ENCODE measurements around the gene MITF. TPM values are rescaled to one million over a fixed set of nuclear protein-coding genes. Genes with fewer than 3 reads are reported as not detected.

MITF gene
- total and polyA plus RNA-seq, 8 donors = 6.2 to 29.6 (median 7.5) TPM

DNA sequence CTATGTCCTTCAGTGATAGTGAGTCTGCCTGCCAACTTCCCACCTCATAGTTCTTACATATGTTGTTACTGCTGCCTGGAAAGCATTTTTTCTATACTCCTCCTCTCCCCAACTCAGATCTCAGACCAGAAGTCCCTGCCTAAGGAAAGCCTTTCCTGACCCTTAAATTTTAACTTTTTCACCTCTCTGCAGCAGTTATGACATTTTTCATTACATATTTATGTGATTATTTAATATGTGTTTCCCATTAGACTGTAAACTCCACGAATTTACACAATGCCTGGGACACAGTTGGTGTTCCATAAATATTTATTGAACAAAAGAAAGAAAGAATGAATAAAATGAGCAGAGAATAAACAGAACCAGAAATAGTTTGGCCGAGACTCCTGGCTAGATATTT is 125.5 kb downstream of the MITF start:
- Histone ChIP-seq H3K4me1 (no peaks in the 10 kb centered on the region), H3K27me3 (no peaks in the 10 kb centered on the region), H3K4me3 (no peak overlapping the region), H3K36me3 (no peaks in the 10 kb centered on the region), H3K27ac (no peak overlapping the region), H3K9me3 (no peaks in the 10 kb centered on the region)
- ATAC-seq (no peak), DNase-seq (peak in 1 of 4 donors; percentile 25)
- intact Hi-C loops (cut with DNase I) = no loop called here
- TF ChIP-seq, protein P1, sequence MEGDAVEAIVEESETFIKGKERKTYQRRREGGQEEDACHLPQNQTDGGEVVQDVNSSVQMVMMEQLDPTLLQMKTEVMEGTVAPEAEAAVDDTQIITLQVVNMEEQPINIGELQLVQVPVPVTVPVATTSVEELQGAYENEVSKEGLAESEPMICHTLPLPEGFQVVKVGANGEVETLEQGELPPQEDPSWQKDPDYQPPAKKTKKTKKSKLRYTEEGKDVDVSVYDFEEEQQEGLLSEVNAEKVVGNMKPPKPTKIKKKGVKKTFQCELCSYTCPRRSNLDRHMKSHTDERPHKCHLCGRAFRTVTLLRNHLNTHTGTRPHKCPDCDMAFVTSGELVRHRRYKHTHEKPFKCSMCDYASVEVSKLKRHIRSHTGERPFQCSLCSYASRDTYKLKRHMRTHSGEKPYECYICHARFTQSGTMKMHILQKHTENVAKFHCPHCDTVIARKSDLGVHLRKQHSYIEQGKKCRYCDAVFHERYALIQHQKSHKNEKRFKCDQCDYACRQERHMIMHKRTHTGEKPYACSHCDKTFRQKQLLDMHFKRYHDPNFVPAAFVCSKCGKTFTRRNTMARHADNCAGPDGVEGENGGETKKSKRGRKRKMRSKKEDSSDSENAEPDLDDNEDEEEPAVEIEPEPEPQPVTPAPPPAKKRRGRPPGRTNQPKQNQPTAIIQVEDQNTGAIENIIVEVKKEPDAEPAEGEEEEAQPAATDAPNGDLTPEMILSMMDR (IDR thresholded peaks at IDR 0.05) = no peak

- peak overlapping the region; percentile 43 to 60 for H3K27ac ChIP-seq
- no peaks in the 10 kb centered on the region for H3K4me1 ChIP-seq
- ATAC-seq (peak; percentile 98), DNase-seq (peak in 3 of 4 donors; percentile 64 to 69 (median 65))
- peak overlapping the region; percentile 7 to 29 for H3K4me3 ChIP-seq
- H3K27me3 ChIP-seq = no peaks in the 10 kb centered on the region
- TF ChIP-seq, protein P1 (IDR thresholded peaks at IDR 0.05) = no peak
- H3K9me3 ChIP-seq = no peaks in the 10 kb centered on the region
- H3K36me3 ChIP-seq = no peaks in the 10 kb centered on the region
- intact Hi-C loops (cut with DNase I) = no loop called here
These were observed 126.8 kb downstream of the MITF start for GRCh38 chr3:69865925-69866679.

- TF ChIP-seq, protein P1 (IDR thresholded peaks at IDR 0.05) = no peak
- Histone ChIP-seq H3K36me3 (no peaks in the 10 kb centered on the region), H3K4me1 (no peaks in the 10 kb centered on the region), H3K27ac (peak overlapping the region; percentile 43 to 60), H3K27me3 (no peaks in the 10 kb centered on the region), H3K9me3 (no peaks in the 10 kb centered on the region), H3K4me3 (peak overlapping the region; percentile 7 to 29)
- intact Hi-C loops (cut with DNase I) = no loop called here
- DNase-seq (no peak), ATAC-seq (peak; percentile 64)
These were observed 127.9 kb downstream of the MITF start for GRCh38 chr3:69866988-69867720.

DNA sequence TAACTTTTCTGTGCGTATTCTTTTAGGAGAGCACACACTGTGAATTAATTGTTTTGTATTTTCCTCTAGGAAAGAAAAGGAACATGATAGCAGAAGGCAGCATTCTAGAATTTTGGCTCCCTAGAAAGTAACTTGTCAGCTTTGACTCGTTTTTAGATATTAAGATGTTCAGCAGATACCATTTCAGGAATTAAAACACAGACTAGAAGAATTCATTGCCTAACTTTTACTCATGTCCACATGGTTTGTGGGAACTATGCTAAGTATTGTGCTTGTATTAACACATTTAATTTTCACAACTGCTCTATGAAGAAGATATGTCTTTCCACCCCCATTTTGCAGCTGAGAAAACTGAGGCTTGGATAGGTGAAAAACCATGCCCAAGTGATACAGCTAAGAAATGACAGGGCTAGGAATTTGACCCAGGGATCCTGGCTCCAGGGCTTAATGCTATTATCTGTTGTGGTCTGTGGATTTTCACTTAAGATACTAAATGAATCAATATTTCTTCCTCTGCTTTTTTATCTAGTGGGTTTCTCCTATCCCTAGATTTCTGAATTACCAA is 128.8 kb downstream of the MITF start:
- Histone ChIP-seq H3K4me3 (no peak overlapping the region), H3K4me1 (no peaks in the 10 kb centered on the region), H3K9me3 (no peaks in the 10 kb centered on the region), H3K27ac (no peak overlapping the region), H3K36me3 (no peaks in the 10 kb centered on the region), H3K27me3 (no peaks in the 10 kb centered on the region)
- TF ChIP-seq, protein P1 (IDR thresholded peaks at IDR 0.05) = no peak
- intact Hi-C loops (cut with DNase I) = no loop called here
- DNase-seq (no peak), ATAC-seq (no peak)

GRCh38 chr3:69868841-69869420 is 129.7 kb downstream of the MITF start:
- H3K4me3 ChIP-seq = no peak overlapping the region
- intact Hi-C loops (cut with DNase I) = no loop called here
- no peaks in the 10 kb centered on the region for H3K9me3 ChIP-seq
- H3K27me3 ChIP-seq = no peaks in the 10 kb centered on the region
- ATAC-seq = no peak
- TF ChIP-seq, protein P1 (IDR thresholded peaks at IDR 0.05) = no peak
- no peak overlapping the region for H3K27ac ChIP-seq
- no peaks in the 10 kb centered on the region for H3K36me3 ChIP-seq
- H3K4me1 ChIP-seq = no peaks in the 10 kb centered on the region
- no peak for DNase-seq

Data from left lung (tissue), 10 donors.